Kidney tubule cell (primary cell): ENCODE results near the gene KIAA0586.
"Not testable (repeated sequence)": the region's sequence is repeated elsewhere in the genome, so short reads cannot be mapped to it uniquely, and the experiment has no call there.

Experiments used
- DNase-seq: peaks from one replicate; pipeline ENCODE4 v3.0.0-alpha.2; 2018; ENCODE audit warnings: low spot score

The KIAA0586 gene

DNA sequence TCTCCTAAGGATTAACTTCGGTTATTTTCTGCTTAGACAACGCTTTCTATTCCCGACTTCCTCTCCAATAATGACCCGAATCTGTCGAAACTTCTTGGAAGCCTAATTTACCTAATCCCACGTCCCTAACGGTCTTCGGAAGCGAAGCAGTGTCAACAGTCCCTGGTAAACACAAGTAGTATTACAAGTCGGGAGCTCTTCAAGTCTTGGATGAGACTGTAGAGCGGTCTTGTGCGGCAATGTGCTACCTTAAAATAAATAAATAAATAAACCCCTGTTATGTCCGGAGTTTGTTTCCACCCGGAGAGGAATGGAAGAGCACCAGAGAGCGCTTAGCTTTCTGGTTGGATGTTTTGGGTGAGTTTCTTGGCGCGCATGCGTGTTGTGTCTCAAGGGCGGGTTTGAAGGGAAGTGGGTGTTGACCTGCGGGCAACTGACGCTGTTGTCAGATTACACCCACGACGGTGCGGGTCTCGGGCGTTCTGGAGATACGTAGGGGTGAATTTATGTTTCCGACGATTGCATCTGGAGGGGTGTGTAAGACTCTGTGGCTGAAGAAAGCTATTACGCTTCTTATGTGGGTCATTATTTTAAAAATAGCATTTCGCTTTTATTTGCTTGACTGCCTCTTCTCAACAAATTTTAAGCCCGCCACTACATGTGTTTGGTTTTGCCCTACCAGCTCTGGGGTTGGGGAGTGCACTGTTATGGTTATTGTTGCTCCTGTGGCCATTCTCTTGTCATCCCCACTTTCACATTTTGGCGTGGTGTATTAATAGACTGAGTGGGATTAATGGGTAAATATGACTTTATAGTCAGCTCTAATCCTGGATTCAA, at the start of gene KIAA0586, which contains the start of gene TIMM9:
TSS of gene KIAA0586 (plus strand) at position 439 of the 837 bp plus-strand sequence. CDS start 546 bp downstream, outside the sequence.
TSS of gene TIMM9 (minus strand) at position 251 of the 837 bp plus-strand sequence. CDS start 15,586 bp downstream, outside the sequence.
- DNase-seq, result peak; percentile 99

DNA sequence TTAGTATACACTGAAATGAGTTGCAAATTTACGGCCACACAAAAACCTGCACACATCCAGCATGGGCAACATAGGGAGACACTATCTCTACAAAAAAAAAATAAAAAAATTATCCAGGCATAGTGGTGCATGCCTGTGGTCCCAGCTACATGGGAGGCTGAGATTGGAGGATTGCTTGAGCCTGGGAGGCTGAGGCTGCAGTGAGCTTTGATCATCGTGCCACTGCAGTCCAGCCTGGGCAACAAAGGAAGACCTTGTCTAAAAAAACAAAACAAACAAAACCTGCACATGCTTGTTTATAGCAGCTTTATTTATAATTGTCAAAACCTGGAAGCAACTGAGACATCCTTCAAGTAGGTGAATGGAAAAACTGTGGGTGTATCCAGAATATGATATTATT, 36.7 kb upstream of the KIAA0586 start:
- DNase-seq, result no peak

DNA sequence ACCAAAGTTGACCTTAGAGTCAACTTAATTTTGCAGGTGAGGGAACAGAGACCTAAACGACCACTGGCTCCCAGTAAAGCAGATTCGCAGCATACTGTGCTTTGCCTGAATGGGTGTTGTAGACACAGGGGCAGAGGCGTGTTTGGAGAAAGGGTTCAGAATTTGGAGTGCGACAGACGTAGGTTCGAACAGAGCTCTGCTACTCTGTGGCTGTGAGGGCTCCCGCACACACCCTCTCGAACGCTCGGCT, 32.0 kb upstream of the KIAA0586 start:
- DNase-seq, result no peak

DNA sequence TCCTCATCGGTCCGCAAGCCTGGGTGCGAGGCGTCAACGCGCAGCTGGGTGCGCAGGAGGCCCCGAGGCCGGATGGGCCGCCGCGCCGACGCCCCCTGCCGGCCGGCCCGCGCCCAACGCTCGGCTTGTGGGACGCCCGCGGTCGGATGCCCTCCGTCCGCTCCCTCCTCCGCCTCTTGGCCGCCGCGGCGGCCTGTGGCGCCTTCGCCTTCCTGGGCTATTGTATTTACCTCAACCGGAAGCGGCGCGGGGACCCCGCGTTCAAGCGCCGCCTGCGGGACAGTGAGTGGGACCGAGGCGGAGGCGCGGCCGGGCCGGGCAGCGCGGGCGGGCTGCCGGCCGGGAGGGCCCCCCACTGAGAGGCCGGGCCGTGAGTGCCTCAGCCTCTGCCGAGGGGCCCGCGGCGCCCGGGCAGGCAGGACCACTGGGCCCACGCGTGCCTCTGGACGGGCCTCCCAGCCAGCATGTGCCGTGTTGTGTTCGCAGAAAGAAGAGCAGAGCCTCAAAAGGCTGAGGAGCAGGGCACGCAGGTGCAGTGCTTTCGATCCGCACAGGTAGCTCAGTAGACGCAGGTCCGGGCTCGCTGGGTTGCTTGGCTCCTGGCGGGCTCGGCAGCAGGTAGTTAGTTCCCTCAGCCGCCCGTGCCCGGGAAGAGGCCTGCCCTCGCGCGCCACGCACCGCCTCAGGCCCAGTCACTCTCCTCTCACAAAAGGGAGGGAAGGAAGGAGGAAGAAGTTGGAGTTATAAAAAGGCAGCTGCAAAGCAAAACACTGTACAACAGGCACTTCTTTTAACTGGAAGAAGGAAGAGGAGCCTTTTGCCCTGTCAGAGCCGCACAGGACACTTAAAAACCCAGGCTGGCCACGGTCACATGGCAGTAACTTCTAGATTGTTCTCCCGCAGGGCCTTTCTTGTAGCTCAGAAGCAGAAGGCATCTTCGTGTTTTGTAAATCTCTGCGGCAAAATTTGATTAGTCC, 31.4 kb upstream of the KIAA0586 start, which contains the start of gene TOMM20L:
TSS of gene TOMM20L (plus strand) at position 119 of the 977 bp plus-strand sequence. CDS start at position 147, 28 bp downstream.
- DNase-seq, result peak; percentile 82

DNA sequence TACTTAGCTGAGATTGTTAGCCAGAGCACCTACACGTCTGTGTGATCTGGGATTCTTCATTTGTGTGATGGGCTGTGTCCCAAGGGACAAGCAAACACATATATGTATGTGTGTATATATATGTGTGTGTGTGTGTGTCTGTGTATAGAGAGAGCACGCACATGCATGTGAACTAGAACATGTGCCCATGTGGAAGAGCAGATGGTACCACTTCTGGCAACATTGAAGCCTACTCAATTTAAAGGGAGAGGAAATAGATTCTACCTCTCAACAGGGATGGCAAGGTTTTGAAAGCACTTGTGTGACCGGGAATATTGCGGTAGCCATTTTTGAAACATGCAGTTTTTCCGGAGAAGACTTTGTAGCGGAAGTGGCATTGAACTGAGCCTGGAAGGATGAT, 30.4 kb upstream of the KIAA0586 start:
- no peak for DNase-seq

DNA sequence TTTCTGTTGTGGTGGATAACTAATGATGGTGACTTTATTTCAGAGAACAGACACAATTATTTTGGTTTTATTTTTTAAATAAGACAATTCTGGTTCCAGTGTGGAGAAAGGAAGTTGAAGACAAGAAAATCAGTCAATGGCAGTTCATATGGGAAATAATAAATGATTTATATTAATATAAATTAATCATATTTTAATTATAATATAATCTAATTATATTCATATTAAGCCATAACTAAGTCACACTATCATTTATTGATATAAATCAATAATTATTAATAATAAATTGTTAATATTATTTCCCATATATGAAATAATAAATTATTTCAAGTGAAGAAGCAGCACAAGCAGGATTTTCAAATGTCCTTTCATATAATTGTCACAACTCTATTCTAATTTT, 29.0 kb upstream of the KIAA0586 start:
- DNase-seq, result no peak

DNA sequence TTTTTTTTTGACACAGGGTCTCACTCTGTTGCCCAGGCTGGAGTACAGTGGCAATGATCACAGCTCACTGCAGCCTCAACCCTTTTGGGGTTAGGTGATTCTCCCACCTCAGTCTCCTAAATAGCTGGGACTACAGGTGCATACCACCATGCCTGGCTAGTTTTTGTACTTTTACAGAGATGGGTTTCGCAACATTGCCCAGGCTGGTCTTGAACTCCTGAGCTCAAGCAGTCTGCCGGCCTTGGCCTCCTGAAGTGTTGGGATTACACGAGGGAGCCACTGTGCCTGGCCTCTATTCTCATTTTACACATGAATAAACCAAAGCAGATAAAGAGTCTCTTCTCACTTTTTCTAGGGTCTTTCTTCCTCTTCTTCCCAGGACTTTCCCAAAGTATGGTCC, 28.6 kb upstream of the KIAA0586 start:
- DNase-seq, result no peak

DNA sequence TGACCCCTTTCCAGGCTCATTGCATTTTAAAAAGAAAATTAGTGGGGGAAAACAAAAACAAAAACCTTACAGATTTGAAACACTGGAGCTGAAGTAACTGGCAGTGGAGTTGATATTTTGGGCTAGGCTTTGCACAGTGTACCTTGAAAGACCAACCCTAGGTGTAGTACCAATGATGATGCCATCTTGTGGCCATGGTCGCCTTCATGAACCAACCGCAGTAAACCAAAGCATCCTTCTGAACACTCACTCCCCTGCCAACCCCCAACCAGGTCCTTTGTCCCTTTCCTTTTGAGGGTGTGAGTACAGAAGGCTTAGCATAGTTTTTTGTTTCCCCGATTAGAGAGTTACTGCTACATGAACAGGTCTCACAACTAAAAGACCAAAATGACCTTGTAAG, 25.9 kb upstream of the KIAA0586 start:
- DNase-seq, result no peak

DNA sequence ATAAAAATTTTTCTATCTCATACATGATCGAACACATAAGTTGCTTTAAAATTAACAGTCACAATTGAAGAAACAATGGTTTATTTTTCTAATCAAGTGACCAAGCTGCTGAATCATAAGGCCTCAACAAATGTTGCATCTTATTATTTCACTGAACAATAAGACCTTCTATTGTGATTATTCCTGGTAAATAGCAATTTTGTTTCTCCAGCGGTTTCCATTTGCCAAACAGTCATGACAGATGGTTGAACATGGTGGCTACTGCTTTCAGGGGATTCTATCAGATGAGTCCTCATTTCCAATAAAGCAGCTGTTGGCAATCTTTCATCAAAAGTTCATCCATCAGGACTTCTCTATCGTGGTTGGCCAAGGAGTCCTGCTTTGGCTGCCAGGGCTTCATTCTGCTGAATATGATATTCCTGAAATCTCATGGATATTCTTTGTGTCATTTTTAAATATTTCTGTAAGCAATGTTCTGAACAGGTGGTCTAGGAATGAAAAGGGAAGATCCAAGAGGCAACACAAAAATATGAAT, 18.8 kb upstream of the KIAA0586 start:
- no peak for DNase-seq

DNA sequence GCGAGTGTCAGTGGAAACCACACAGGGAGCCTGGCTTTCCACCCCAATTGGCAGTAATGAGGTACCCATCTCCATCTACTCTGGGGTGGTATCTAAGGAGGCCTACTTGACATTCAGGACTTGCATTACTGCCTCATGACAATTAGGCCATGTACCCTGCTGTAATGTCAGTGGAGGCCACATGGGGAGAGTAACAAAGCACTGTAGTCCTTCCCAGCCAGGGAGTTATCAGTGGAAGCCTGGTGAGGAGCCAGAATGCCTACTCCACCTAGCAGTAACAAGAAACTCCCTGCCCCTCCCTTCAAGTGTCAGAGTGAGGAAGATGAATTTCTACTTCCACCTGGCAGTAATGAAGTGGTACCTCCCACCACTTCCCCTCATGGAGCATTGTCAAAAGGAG, 12.7 kb upstream of the KIAA0586 start:
- DNase-seq, result no peak

DNA sequence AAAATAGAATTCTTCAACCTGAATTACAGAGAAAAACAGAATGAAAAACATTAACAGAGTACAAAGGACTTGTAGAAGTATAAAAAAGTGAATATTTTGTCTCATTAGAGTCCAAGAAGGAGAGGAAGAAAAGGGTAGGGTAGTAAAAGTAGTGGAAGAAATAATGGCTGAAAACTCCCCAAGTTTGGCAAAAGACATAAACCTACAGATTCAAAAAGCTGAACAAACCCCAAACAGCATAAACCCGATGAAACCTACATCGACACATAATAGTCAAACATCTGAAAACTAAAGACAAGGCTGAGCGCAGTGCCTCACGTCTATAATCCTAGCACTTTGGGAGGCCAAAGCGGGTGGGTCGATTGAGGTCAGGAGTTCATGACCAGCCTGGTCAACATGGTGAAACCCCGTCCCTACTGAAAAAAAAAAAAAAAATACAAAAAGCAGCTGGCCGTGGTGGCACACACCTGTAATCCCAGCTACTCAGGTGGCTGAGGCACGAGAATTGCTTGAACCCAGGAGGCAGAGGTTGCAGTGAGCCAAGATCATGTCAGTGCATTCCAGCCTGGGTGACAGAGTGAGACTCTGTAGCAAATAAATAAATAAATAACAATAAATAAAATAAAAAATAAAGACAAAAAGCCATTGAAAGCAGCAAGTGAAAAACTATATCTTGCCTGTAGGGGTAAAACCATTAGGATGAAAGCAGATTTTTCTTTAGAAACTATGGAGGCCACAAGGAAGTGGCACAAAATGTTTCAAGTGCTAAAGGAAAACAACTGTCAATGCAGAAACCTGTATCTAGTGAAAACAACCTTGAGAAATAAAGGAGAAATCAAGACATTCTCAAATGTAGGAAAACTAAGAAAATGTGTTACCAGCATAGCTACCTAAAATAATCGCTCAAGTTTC, 11.6 kb upstream of the KIAA0586 start:
- DNase-seq, result no peak

DNA sequence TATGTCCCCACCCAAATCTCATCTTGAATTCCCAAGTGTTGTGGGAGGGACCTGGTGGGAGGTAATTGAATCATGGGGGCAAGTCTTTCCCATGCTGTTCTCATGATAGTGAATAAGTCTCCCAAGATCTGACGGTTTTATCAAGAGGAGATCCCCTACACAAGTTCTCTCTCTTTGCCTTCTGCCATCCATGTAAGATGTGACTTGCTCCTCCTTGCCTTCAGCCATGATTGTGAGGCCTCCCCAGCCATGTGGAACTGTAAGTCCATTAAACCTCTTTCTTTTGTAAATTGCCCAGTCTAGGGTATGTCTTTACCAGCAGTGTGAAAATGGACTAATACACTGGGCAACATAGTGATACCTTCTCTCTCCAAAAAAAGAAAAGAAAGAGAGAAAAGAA, 10.6 kb upstream of the KIAA0586 start:
- DNase-seq, result not testable (repeated sequence)

DNA sequence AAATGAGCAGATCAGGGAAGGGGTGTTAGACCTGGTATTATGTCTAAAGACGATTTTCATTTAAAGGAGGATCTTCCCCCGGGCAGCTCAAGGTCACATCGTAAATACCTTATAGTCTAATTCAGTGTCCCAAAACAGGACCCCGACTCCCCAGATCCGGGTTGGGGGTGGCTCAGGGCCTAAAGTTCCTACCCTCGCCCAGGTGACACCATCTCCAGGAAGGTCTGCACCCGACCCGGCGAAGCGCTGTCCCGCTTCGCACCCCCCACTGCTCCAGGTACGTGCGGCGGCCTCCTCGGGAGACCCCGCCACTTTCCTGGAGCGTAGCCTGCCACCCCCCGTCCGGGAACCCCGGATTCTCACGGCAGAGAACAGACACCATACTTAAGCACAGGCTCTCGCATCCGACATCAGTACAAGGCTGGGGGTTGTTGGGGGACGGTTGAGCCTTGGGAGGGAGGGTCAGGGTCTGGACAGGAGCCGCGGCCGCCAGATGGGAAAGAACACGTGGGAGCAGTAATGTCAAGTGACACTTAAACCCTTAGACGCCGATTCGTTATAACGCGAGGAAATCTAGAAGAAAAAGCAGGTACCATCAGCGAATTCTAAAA, 744 bp upstream of the KIAA0586 start:
- peak; percentile 68 for DNase-seq

DNA sequence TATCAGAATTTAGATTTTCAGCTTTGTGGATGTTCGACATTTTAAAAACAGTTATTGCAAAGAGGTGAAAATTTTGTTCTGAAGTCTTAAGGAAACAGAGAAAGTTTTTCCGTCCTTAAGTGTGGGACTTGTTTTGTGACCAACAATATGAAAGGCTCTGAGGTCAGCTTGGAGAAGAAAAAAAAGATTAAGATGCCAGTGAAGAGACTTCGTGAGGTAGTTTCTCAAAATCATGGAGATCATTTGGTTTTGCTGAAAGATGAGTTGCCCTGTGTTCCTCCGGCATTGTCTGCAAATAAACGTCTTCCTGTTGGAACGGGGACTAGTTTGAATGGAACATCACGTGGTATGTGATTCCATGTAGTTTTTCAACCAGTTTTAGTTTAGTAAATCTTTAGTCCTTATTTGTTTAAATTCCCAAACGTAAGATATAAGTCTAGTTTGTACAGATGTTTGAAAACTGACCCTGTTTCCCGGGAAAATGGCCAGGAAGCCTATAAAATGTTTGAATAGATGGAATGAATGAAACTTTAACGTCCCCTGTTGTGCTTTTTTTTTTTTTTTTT, 682 bp downstream of the KIAA0586 start:
- DNase-seq, result peak; percentile 59

DNA sequence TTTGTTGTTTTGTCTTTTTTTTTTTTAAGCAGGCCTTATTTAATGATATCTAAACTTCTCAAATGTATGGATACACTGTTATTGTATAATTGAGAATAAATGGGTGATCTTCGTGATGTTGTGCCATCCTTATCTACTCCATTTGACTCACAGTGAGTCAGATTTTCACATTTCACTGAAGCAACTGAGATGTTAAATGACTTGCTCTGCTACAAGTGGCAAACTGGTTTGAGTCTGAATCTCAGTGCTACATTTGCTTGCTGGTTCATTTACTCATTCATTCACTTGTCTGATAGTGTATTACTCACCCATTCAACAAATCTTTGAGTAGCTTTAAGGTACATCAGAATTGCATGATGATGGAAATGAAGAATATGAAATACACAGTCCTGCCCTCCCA, 2.6 kb downstream of the KIAA0586 start:
- DNase-seq, result peak; percentile 70

DNA sequence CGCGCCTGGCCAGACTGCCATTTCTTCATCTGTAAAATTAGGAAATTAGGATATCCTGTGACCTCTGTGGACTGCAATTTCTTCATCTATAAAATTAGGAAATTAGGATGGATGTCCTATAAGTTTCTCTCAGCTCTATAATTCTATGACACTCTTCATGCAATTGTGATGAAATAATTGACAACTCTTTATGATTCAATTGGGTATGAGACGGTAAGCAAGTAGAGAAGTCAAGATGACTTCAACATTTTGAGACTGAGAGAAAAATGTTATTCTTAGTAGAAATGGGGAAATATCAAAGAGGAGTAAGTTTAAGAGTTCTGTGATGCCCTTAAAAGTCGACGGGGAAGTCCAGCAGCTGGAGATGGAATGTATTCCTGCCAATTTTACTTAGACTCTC, 12.0 kb downstream of the KIAA0586 start:
- DNase-seq, result no peak

DNA sequence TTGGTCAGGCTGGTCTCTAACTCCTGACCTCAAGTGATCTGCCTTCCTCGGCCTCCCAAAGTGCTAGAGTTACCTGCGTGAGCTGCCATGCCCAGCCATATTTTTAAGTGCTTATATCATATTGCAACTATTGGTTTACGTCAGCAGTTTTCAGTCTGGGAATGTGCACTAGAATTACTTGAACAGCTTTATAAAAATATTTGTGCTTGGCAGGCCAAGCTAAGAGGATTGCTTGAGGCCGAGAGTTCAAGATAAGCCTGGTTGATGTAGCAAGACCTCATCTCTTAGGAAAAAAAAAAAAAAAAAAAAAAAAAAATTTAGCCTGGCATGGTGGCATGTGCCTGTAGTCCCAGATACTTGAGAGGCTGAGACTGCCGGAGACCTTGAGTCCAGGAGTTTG, 17.1 kb downstream of the KIAA0586 start:
- DNase-seq, result no peak

DNA sequence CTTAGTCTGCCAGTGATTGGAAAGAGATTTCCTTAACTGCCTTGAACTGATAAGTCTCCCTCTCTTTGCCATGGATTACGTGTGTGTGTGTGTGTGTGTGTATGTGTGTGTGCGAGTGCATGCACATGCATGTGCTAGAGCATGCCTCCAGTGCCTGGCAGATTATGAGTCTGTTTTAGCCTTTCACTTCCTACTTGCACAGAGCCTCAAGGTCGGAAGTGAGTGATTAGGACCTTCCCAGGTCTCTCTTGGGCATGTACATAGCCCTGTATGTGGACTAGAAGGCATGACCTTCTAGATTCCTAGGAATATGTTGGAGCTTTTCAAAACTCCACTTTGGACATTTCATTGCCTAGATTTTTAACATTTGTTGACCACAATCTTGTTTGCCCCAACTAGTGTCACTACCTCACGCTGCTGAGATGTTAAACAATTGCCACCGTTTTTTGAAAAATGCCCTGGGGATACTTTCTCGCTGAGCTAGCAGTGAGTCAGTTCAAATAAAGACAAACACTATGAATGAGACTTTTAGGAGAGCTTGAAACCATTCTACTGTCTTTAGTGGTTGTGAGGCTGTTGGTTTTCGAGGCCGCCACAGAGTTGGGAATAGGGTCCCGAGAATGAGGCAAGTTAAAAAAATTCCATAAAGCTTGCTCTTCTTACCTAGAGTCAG, 28.2 kb downstream of the KIAA0586 start:
- peak; percentile 40 for DNase-seq

DNA sequence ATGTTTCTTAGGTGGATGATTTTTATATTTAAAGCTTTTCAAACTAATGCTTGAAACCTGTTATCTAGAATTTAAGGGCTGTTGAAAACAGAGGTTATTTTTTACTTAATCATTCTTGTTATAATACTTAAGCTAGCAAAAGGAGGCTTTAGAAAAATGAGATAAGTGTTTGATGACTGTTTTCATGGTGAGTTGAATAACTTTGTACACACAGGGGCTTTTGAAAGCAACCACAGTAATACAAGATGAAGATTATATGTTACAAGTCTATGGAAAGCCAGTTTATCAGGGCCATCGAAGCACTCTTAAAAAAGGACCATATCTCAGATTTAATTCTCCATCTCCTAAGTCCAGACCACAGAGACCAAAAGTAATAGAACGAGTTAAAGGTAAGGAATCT, 33.3 kb downstream of the KIAA0586 start:
- DNase-seq, result no peak

DNA sequence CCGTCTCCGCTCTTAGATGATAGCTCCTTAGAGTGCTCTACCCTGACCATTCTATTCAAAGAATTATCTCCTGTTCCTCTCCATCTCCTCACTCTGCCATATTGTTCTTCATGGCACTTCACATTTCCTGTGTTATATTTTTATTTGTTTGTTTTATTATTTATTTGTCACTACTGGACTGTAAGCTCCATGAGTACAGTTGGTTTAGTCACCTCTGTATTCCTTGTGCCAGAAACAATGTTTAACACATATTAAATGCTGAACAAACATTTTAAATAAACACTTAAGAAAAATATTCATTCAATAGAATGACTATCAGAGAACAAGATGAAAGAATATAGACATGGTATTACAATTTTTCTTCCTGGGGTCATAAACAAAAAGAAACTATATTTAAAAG, 35.6 kb downstream of the KIAA0586 start:
- DNase-seq, result no peak
